GM04504 (cell line): ENCODE results near the gene CNR2.
"Not testable (repeated sequence)": the region's sequence is repeated elsewhere in the genome, so short reads cannot be mapped to it uniquely, and the experiment has no call there.

Source experiments
- DNase-seq: peaks from one replicate; pipeline ENCODE4 v3.0.0-alpha.2; 2012; ENCODE audit warnings: low read depth

The CNR2 gene

GRCh38 chr1:23836037-23836436 lies 77.1 kb downstream of the CNR2 start:
- DNase-seq, result no peak

- not testable (repeated sequence) for DNase-seq
Observed at GRCh38 chr1:23834156-23834555, 79.0 kb downstream of the CNR2 start.

GRCh38 chr1:23827717-23828116 lies 85.4 kb downstream of the CNR2 start:
- DNase-seq, result no peak

- DNase-seq, result not testable (repeated sequence)
Observed at GRCh38 chr1:23826590-23826989, 86.6 kb downstream of the CNR2 start.

- no peak for DNase-seq
Observed at GRCh38 chr1:23825762-23826522, 87.2 kb downstream of the CNR2 start.

- peak; percentile 71 for DNase-seq
Observed at GRCh38 chr1:23825076-23825761, 87.9 kb downstream of the CNR2 start, which contains the start of gene HMGCL. Gene HMGCL, minus strand, starts transcription at chr1:23825429. Its CDS starts 14 bp downstream, at chr1:23825415.

- DNase-seq, result no peak
Observed at GRCh38 chr1:23824711-23825075, 88.5 kb downstream of the CNR2 start.

GRCh38 chr1:23823767-23824166 lies 89.4 kb downstream of the CNR2 start:
- DNase-seq, result no peak
